H1 (cell line): ENCODE measurements around the gene C22orf23. TPM values are rescaled to one million over a fixed set of nuclear protein-coding genes. Genes with fewer than 3 reads are reported as not detected.

ENCODE experiments used
- CTCF ChIA-PET: fragments of 300-600 bp; sonication (Branson Sonifier 250); formaldehyde crosslinking; loops from one replicate; lab custom pipeline; 2021; ENCODE audit not compliant: partially characterized antibody; lab: Charles Lee
- POLR2A ChIA-PET: fragments of 300-600 bp; sonication (Branson Sonifier 250); formaldehyde crosslinking; loops from one replicate; lab custom pipeline; 2021; ENCODE audit warnings: inconsistent platforms; ENCODE audit not compliant: partially characterized antibody; lab: Charles Lee
- DNase-seq, 2 experiments: peaks; one replicate each; pipeline versions ENCODE4 v3.0.0 to v3.0.0-alpha.2; 2010 to 2022; ENCODE audit warnings: low spot score in 2 of 2, low read depth in 1 of 2, mixed read lengths in 1 of 2
- FAIRE-seq: peaks from 2 replicates; lab custom pipeline; 2011; peaks lifted over from hg19 to GRCh38; lab: Jason Lieb, UNC
- H2AFZ ChIP-seq: 2 replicates; pipeline ENCODE4 v1.8.1; 2012; ENCODE audit warnings: low read length, inconsistent platforms
- H2AK5ac ChIP-seq: 2 replicates; pipeline ENCODE4 v1.6.1; 2013; ENCODE audit warnings: low read depth, low read length
- H2BK120ac ChIP-seq: replicated peaks from 2 replicates; pipeline ENCODE3; 2013; ENCODE audit warnings: low read depth, low read length, inconsistent platforms
- H2BK12ac ChIP-seq: 2 replicates; pipeline ENCODE4 v1.6.1; 2013; ENCODE audit warnings: low read depth, low read length
- H2BK15ac ChIP-seq: 2 replicates; pipeline ENCODE4 v1.6.1; 2013; ENCODE audit warnings: low read length
- H2BK20ac ChIP-seq: 2 replicates; pipeline ENCODE4 v1.6.1; 2013; ENCODE audit warnings: low read length
- H2BK5ac ChIP-seq: 2 replicates; pipeline ENCODE4 v1.6.1; 2013; ENCODE audit warnings: low read depth, low read length
- H3K14ac ChIP-seq: 2 replicates; pipeline ENCODE4 v1.6.1; 2013; ENCODE audit warnings: inconsistent platforms; ENCODE audit not compliant: insufficient read length
- H3K18ac ChIP-seq: 2 replicates; pipeline ENCODE4 v1.6.1; 2013; ENCODE audit warnings: low read length; ENCODE audit errors: extremely low read depth
- H3K23ac ChIP-seq: 2 replicates; pipeline ENCODE4 v1.6.1; 2013; ENCODE audit warnings: inconsistent platforms; ENCODE audit not compliant: insufficient read length
- H3K23me2 ChIP-seq: 2 replicates; pipeline ENCODE4 v1.6.1; 2013; ENCODE audit warnings: low read depth, low read length
- H3K27ac ChIP-seq: 2 replicates; pipeline ENCODE4 v1.6.1; 2011; ENCODE audit warnings: low read depth, low read length, inconsistent platforms
- H3K27me3 ChIP-seq, 4 experiments: replicated peaks in 1 of 4; 1 replicate in 1 of 4; 2 replicates in 3 of 4; pipeline versions ENCODE4 v1.6.1 to v1.8.1; 2011 to 2013; ENCODE audit warnings: low read length in 3 of 4, mild to moderate bottlenecking in 3 of 4, inconsistent platforms in 2 of 4, mixed read lengths in 2 of 4, moderate library complexity in 1 of 4; ENCODE audit not compliant: control insufficient read depth in 3 of 4, insufficient read depth in 3 of 4; ENCODE audit errors: extremely low read depth in 1 of 4
- H3K36me3 ChIP-seq, 4 experiments: 2 replicates each; pipeline versions ENCODE4 v1.6.1 to v1.8.1; 2011 to 2013; ENCODE audit warnings: mild to moderate bottlenecking in 4 of 4, low read length in 3 of 4, moderate library complexity in 2 of 4, control low read depth in 1 of 4, inconsistent platforms in 1 of 4; ENCODE audit not compliant: insufficient read depth in 4 of 4, control insufficient read depth in 2 of 4
- H3K4ac ChIP-seq: replicated peaks from 2 replicates; pipeline ENCODE3; 2013; ENCODE audit warnings: low read length, low read depth, mixed read lengths, inconsistent platforms; ENCODE audit not compliant: insufficient read length
- H3K4me1 ChIP-seq, 4 experiments: replicated peaks in 1 of 4; 1 replicate in 1 of 4; 2 replicates in 3 of 4; pipeline versions ENCODE4 v1.6.1 to v1.8.1; 2011 to 2013; ENCODE audit warnings: low read length in 3 of 4, inconsistent platforms in 2 of 4, mixed read lengths in 1 of 4; ENCODE audit not compliant: insufficient read depth in 4 of 4, control insufficient read depth in 3 of 4
- H3K4me2 ChIP-seq, 2 experiments: 2 replicates each; pipeline versions ENCODE4 v1.6.1 to v1.8.1; 2011 to 2013; ENCODE audit warnings: low read depth in 2 of 2, low read length in 2 of 2, control low read depth in 1 of 2, inconsistent platforms in 1 of 2, mild to moderate bottlenecking in 1 of 2; ENCODE audit not compliant: insufficient read depth in 1 of 2
- H3K4me3 ChIP-seq, 4 experiments: fragments of 200-600, 300-600 bp in 1 of 4; sonication (generic), shearing (Covaris generic), sonication (Bioruptor Twin) in 1 of 4; 2 replicates each; pipeline versions ENCODE4 v1.5.1 to v1.8.1; 2011 to 2016; ENCODE audit warnings: low read length in 4 of 4, low read depth in 3 of 4, control low read depth in 2 of 4, inconsistent platforms in 2 of 4, mild to moderate bottlenecking in 2 of 4, mixed read lengths in 1 of 4, moderate library complexity in 1 of 4; ENCODE audit not compliant: insufficient read depth in 2 of 4; ENCODE audit errors: extremely low read depth in 1 of 4
- H3K56ac ChIP-seq: replicated peaks from 2 replicates; pipeline ENCODE3; 2013; ENCODE audit warnings: low read depth, mild to moderate bottlenecking, mixed read lengths, low read length, inconsistent platforms; ENCODE audit not compliant: insufficient read length
- H3K79me1 ChIP-seq: 2 replicates; pipeline ENCODE4 v1.6.1; 2013; ENCODE audit warnings: low read depth, low read length, control low read depth
- H3K79me2 ChIP-seq, 2 experiments: 2 replicates each; pipeline versions ENCODE4 v1.6.1 to v1.8.1; 2012 to 2013; ENCODE audit warnings: low read length in 2 of 2, mild to moderate bottlenecking in 2 of 2, inconsistent platforms in 1 of 2; ENCODE audit not compliant: insufficient read depth in 2 of 2, control insufficient read depth in 1 of 2
- H3K9ac ChIP-seq, 4 experiments: replicated peaks in 1 of 4; 1 replicate in 1 of 4; 2 replicates in 3 of 4; pipeline versions ENCODE4 v1.6.1 to v1.8.1; 2011 to 2013; ENCODE audit warnings: low read depth in 3 of 4, low read length in 3 of 4, control low read depth in 2 of 4, mild to moderate bottlenecking in 2 of 4, moderate library complexity in 2 of 4, inconsistent platforms in 1 of 4; ENCODE audit errors: extremely low read depth in 1 of 4
- H3K9me3 ChIP-seq, 2 experiments: 2 replicates each; pipeline versions ENCODE4 v1.6.1 to v1.8.1; 2012 to 2013; ENCODE audit warnings: mild to moderate bottlenecking in 2 of 2, moderate library complexity in 2 of 2, control low read depth in 1 of 2, inconsistent platforms in 1 of 2, low read depth in 1 of 2, low read length in 1 of 2, mixed read lengths in 1 of 2; ENCODE audit not compliant: insufficient read depth in 2 of 2
- H4K20me1 ChIP-seq, 2 experiments: replicated peaks in 1 of 2; 2 replicates each; pipeline versions ENCODE3 to v1.8.1; 2011 to 2013; ENCODE audit warnings: inconsistent platforms in 2 of 2, low read length in 2 of 2, mild to moderate bottlenecking in 1 of 2; ENCODE audit not compliant: insufficient read depth in 2 of 2, control insufficient read depth in 1 of 2
- H4K5ac ChIP-seq: 2 replicates; pipeline ENCODE4 v1.6.1; 2013; ENCODE audit warnings: low read length, low read depth, mixed read lengths, inconsistent platforms; ENCODE audit not compliant: insufficient read length
- H4K8ac ChIP-seq: 2 replicates; pipeline ENCODE4 v1.8.0; 2013; ENCODE audit warnings: mild to moderate bottlenecking, moderate library complexity, low read length, inconsistent platforms; ENCODE audit not compliant: insufficient read depth; ENCODE audit errors: extremely low read depth
- H4K91ac ChIP-seq: replicated peaks from 2 replicates; pipeline ENCODE3; 2013; ENCODE audit warnings: low read length, mixed read lengths, inconsistent platforms; ENCODE audit not compliant: insufficient read length
- MAX ChIP-seq: IDR thresholded peaks from 2 replicates; pipeline ENCODE4 v1.6.1; 2012; ENCODE audit warnings: inconsistent platforms
- POLR2AphosphoS5 ChIP-seq: IDR thresholded peaks from 2 replicates; pipeline ENCODE4 v1.6.1; 2011; ENCODE audit warnings: low read depth, low read length
- POU5F1 ChIP-seq: IDR thresholded peaks from 2 replicates; pipeline ENCODE4 v1.6.1; 2011; ENCODE audit warnings: low read depth, mild to moderate bottlenecking, low read length, moderate library complexity
- RBBP5 ChIP-seq: IDR thresholded peaks from 2 replicates; pipeline ENCODE4 v1.7.1; 2012; ENCODE audit warnings: low read depth, mild to moderate bottlenecking, inconsistent platforms, low read length, moderate library complexity, borderline replicate concordance
- RFX5 ChIP-seq: IDR thresholded peaks from 2 replicates; pipeline ENCODE4 v1.6.1; 2011; ENCODE audit warnings: low read depth, low read length, improper control_type of control experiment, borderline replicate concordance
- USF2 ChIP-seq: IDR thresholded peaks from 2 replicates; pipeline ENCODE4 v1.6.1; 2011; ENCODE audit warnings: low read length, improper control_type of control experiment
- WGBS, 2 experiments: shearing (Covaris generic) in 1 of 2; methylation state at CpG; one replicate each; pipeline versions ENCODE4 v1.1.6 to v1.1.7; 2013 to 2015; ENCODE audit warnings: low lambda C conversion rate in 2 of 2, mixed read lengths in 2 of 2, inconsistent platforms in 1 of 2, low coverage in 1 of 2, missing lambda C conversion rate in 1 of 2; ENCODE audit not compliant: insufficient replicate concordance in 2 of 2, insufficient coverage in 1 of 2, insufficient read length in 1 of 2; ENCODE audit errors: extremely low coverage in 1 of 2, missing lambda C conversion rate in 1 of 2; 5-methylcytosine and 5-hydroxymethylcytosine counted together
- polyA plus RNA-seq, 7 experiments: library from polyadenylated mRNA; depleted of rRNA in 3 of 7; stranded (reverse) in 5 of 7; unstranded in 2 of 7; fragments of >200 nt in 5 of 7; fragments of 200-250 nt in 2 of 7; gene quantifications; 1 replicate in 5 of 7; 2 replicates in 1 of 7; 4 replicates in 1 of 7; pipeline versions ENCODE4 v1.2.1 to v1.2.3, GENCODE V29; 2011 to 2013; ENCODE audit warnings: missing spikeins in 2 of 7, mixed read lengths in 2 of 7
- total RNA-seq: library from RNA; stranded (reverse); fragmentation: NEBNext Ultra II Directional; extraction: Animal tissue kit (Norgen Biotek cat#: 25700); gene quantifications from 2 replicates; pipeline ENCODE4 v1.2.1, GENCODE V29; 2021

C22orf23 gene
- total and polyA plus RNA-seq, 2 of the 8 experiments (the other 6 are each of a cell fraction or from before 2014, with no cell fraction given) = 0.50 to 0.54 TPM

GRCh38 chr22:37911697-37912096 is 41.7 kb downstream of the C22orf23 start:
- FAIRE-seq (no peak), DNase-seq (no peak)
- Histone ChIP-seq H3K79me1 (peaks cover 9% of the 10 kb centered on the region), H2BK15ac (no peak overlapping the region), H3K36me3 (peaks cover 0 to 11% (median 1%) of the 10 kb centered on the region in 4 experiments; a peak in 2 of 8 replicates), H3K56ac (no peak overlapping the region), H3K23me2 (peaks cover 6% of the 10 kb centered on the region; the same call in 1 of the 2 replicates), H3K27ac (no peak overlapping the region; the same call in 1 of the 2 replicates), H4K5ac (no peak overlapping the region), H4K8ac (no peak overlapping the region), H3K9me3 (no peaks in the 10 kb centered on the region), H2AK5ac (no peak overlapping the region), H3K79me2 (peaks cover 0 to 12% of the 10 kb centered on the region in 2 experiments; a peak in 1 of 4 replicates), H3K4me2 (no peak overlapping the region), H3K4ac (no peak overlapping the region), H3K18ac (no peak overlapping the region), H2BK12ac (no peak overlapping the region), H3K4me1 (peaks cover 0 to 26% (median 15%) of the 10 kb centered on the region in 4 experiments; a peak in 6 of 7 replicates), H2BK5ac (no peak overlapping the region), H4K91ac (no peak overlapping the region), H2BK120ac (no peak overlapping the region), H2BK20ac (no peak overlapping the region), H3K14ac (no peak overlapping the region), H3K23ac (no peak overlapping the region), H3K9ac (no peak overlapping the region), H2AFZ (no peak overlapping the region), H3K4me3 (no peak overlapping the region), H3K27me3 (no peaks in the 10 kb centered on the region), H4K20me1 (peaks cover 0 to 6% of the 10 kb centered on the region in 2 experiments)
- ChIA-PET CTCF (interaction anchor here (0.6 to 4.2 kb wide), 7 partner anchors 10 to 94 kb away, joined by 3 to 27 read pairs (median 3); no protein-coding TSS in a partner anchor), POLR2A (interaction anchor here (1.0 to 8.7 kb wide), 6 partner anchors 7 to 103 kb away, joined by 3 to 150 read pairs (median 8); partner anchors contain the start of genes ANKRD54, GCAT and MICALL1)
- 80% methylated on average over 8 of the region's 8 CpGs; no CpG with 5 or more reads in 1 of the 2 experiments for WGBS, 2 experiments
- TF ChIP-seq USF2 = no peak
- no peak for TF ChIP-seq RFX5
- no peak for TF ChIP-seq POU5F1
- TF ChIP-seq MAX = no peak
- TF ChIP-seq POLR2AphosphoS5 = no peak
- TF ChIP-seq RBBP5 = no peak
